ENCODE data around the gene GPR35. TPM values are rescaled to one million over a fixed set of nuclear protein-coding genes. Genes with fewer than 3 reads are reported as not detected.

GPR35 gene
- polyA plus RNA-seq, 3 donors: 30.6 to 37.8 (median 36.3) TPM

DNA sequence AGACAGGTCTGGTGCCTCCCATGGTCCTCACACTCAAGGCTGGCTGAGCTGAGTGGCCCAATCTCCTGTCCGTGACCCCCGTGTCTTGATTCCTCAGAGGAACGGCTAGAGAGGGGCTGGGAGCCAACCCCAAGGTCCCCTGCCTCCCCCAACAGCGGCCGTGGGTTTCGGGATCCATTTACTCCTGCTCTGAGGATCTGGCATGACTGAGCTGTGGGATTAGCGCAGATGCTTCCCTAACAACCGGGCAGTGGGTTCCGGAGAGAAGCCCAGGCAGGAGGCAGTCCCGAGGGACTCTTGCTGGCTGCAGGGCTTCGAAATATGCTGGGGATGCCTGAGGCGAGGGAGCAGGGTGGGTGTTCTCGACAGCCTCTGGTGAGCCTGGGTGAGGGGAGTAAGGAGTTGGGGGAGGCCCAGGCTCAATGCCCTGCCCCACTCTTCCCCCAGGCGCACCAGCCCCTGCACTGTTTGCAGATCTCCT, 18.9 kb downstream of the GPR35 start:
- peaks cover 13% of the 10 kb centered on the region for H3K4me1 Mint-ChIP-seq
- Histone ChIP-seq H3K79me2 (ENCODE audit: insufficient read depth, low read length) (no peaks in the 10 kb centered on the region), H3K27ac (ENCODE audit: low read depth in 1 of 2, low read length in 2 of 2) (no peak overlapping the region), H3K9me3 (replicated peaks in 1 of 2; ENCODE audit: control insufficient read depth in 1 of 2, insufficient read depth in 1 of 2, low read length in 2 of 2) (peaks cover 0 to 11% of the 10 kb centered on the region in 2 donors), H3K27me3 (ENCODE audit: control insufficient read depth in 2 of 2, insufficient read depth in 2 of 2, low read length in 2 of 2) (peaks cover 0 to 22% of the 10 kb centered on the region in 2 donors), H3K9ac (ENCODE audit: insufficient read depth, low read length, poor library complexity, severe bottlenecking) (no peak overlapping the region), H2AFZ (ENCODE audit: insufficient read depth, low read depth, low read length, poor library complexity, severe bottlenecking) (no peak overlapping the region), H3K4me1 (ENCODE audit: control insufficient read depth in 1 of 2, insufficient read depth in 2 of 2, low read length in 2 of 2) (peaks cover 2 to 12% of the 10 kb centered on the region in 2 donors), H4K20me1 (ENCODE audit: insufficient read depth, low read length) (no peaks in the 10 kb centered on the region), H3K36me3 (replicated peaks in 1 of 2; ENCODE audit: control insufficient read depth in 1 of 2, insufficient read depth in 2 of 2, low read length in 2 of 2) (no peaks in the 10 kb centered on the region), H3K4me2 (replicated peaks; ENCODE audit: extremely low read depth, low read length, poor library complexity, severe bottlenecking) (no peak overlapping the region), H3K4me3 (replicated peaks in 1 of 3; ENCODE audit: low read depth in 2 of 3, low read length in 3 of 3) (no peak overlapping the region)
- 85% methylated on average over 10 of the region's 14 CpGs for WGBS (ENCODE audit: insufficient coverage)
- H3K9me3 Mint-ChIP-seq: peaks cover 1 to 25% (median 3%) of the 10 kb centered on the region in 7 donors
- no peak for TF ChIP-seq CTCF (IDR thresholded peaks at IDR 0.05)
- H3K27ac Mint-ChIP-seq: no peak overlapping the region
- peaks cover 15 to 34% (median 23%) of the 10 kb centered on the region in 3 donors for H3K27me3 Mint-ChIP-seq (ENCODE audit: low read depth in 3 of 3)
- DNase-seq: no peak
- H3K36me3 Mint-ChIP-seq: no peaks in the 10 kb centered on the region
- peak overlapping the region in 1 of 2 donors; percentile 47 for H3K4me3 Mint-ChIP-seq
- intact Hi-C loops (cut with micrococcal nuclease): no loop called here

DNA sequence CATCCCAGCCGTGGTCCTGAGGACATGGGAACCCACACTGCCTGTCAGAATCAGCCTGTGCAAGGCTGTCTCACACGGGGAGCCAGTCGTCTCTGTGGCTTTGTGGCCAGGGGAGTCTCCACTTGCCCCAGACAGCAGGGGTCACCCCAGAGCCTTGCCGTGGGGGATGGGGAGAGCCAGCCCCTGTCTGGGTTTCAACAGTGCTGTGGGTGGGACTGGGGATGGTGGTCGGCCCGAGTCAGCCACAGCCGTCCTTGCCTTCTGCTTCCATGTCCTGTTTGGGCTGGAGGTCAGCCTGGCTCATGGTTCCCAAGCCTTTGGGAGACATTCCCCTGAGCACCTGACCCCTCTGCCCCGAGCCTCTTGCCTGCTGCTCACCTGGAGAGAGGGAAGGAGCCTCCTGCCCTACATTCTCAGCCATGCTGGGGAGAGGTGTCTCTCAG, 19.6 kb downstream of the GPR35 start:
- H3K36me3 ChIP-seq (replicated peaks in 1 of 2; ENCODE audit: control insufficient read depth in 1 of 2, insufficient read depth in 2 of 2, low read length in 2 of 2): no peaks in the 10 kb centered on the region
- no peak overlapping the region for H3K4me2 ChIP-seq (replicated peaks; ENCODE audit: extremely low read depth, low read length, poor library complexity, severe bottlenecking)
- H3K27ac ChIP-seq (ENCODE audit: low read depth in 1 of 2, low read length in 2 of 2): no peak overlapping the region
- H3K79me2 ChIP-seq (ENCODE audit: insufficient read depth, low read length): no peaks in the 10 kb centered on the region
- H3K4me3 Mint-ChIP-seq: no peak overlapping the region
- TF ChIP-seq CTCF (IDR thresholded peaks at IDR 0.05): no peak
- DNase-seq: no peak
- peaks cover 20 to 38% (median 27%) of the 10 kb centered on the region in 3 donors for H3K27me3 Mint-ChIP-seq (ENCODE audit: low read depth in 3 of 3)
- H3K36me3 Mint-ChIP-seq: no peaks in the 10 kb centered on the region
- H3K4me1 Mint-ChIP-seq: peaks cover 13% of the 10 kb centered on the region
- peaks cover 0 to 20% (median 3%) of the 10 kb centered on the region in 7 donors for H3K9me3 Mint-ChIP-seq
- H3K4me1 ChIP-seq (ENCODE audit: control insufficient read depth in 1 of 2, insufficient read depth in 2 of 2, low read length in 2 of 2): peaks cover 2 to 12% of the 10 kb centered on the region in 2 donors
- peak overlapping the region in 2 of 7 donors; percentile 52 to 79 for H3K27ac Mint-ChIP-seq
- H4K20me1 ChIP-seq (ENCODE audit: insufficient read depth, low read length): no peaks in the 10 kb centered on the region
- 30% methylated on average over 4 of the region's 8 CpGs for WGBS (ENCODE audit: insufficient coverage)
- peaks cover 0 to 27% of the 10 kb centered on the region in 2 donors for H3K27me3 ChIP-seq (ENCODE audit: control insufficient read depth in 2 of 2, insufficient read depth in 2 of 2, low read length in 2 of 2)
- H3K4me3 ChIP-seq (replicated peaks in 1 of 3; ENCODE audit: low read depth in 2 of 3, low read length in 3 of 3): no peak overlapping the region
- H2AFZ ChIP-seq (ENCODE audit: insufficient read depth, low read depth, low read length, poor library complexity, severe bottlenecking): no peak overlapping the region
- intact Hi-C loops (cut with micrococcal nuclease): no loop called here
- H3K9ac ChIP-seq (ENCODE audit: insufficient read depth, low read length, poor library complexity, severe bottlenecking): no peak overlapping the region
- H3K9me3 ChIP-seq (replicated peaks in 1 of 2; ENCODE audit: control insufficient read depth in 1 of 2, insufficient read depth in 1 of 2, low read length in 2 of 2): peaks cover 0 to 11% of the 10 kb centered on the region in 2 donors

Measured in CD14-positive monocyte (primary cell).